Measurements from ENCODE around the gene IL23A.

DNA sequence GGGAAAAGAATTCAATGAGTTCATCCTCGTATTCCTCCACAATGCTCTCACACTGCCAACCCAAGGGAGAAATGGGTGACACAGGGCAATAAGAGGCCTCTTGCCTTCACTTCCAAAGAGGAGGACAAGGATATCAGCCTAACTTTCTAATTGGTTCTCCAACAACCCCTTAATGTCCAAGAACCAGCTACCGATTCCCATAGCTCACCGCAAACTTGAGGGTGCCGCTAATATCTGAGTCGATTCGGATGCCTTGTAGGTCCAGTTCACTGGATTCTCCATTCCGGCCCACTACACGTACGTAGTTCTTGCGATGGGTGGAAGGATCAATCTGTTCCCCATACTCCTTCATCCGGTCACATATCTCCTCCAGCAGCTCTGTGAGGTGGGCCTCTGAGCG is 27.7 kb upstream of the IL23A start:
- TF ChIP-seq EZH2phosphoT487 (IDR thresholded peaks at IDR 0.05), result no peak
- TF ChIP-seq, protein P1, sequence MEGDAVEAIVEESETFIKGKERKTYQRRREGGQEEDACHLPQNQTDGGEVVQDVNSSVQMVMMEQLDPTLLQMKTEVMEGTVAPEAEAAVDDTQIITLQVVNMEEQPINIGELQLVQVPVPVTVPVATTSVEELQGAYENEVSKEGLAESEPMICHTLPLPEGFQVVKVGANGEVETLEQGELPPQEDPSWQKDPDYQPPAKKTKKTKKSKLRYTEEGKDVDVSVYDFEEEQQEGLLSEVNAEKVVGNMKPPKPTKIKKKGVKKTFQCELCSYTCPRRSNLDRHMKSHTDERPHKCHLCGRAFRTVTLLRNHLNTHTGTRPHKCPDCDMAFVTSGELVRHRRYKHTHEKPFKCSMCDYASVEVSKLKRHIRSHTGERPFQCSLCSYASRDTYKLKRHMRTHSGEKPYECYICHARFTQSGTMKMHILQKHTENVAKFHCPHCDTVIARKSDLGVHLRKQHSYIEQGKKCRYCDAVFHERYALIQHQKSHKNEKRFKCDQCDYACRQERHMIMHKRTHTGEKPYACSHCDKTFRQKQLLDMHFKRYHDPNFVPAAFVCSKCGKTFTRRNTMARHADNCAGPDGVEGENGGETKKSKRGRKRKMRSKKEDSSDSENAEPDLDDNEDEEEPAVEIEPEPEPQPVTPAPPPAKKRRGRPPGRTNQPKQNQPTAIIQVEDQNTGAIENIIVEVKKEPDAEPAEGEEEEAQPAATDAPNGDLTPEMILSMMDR (IDR thresholded peaks at IDR 0.05), result no peak

All from neural progenitor cell (in vitro differentiated cells).